IMR-90 (cell line): Measurements from ENCODE around the gene ULBP1. TPM values are rescaled to one million over a fixed set of nuclear protein-coding genes. Genes with fewer than 3 reads are reported as not detected.

ENCODE experiments used
- ATAC-seq: fragments of 200-7000 bp; cut with Tn5 transposase; 2 replicates; pipeline ENCODE4 v1.9.1; 2020; ENCODE audit warnings: low read depth, mild to moderate bottlenecking, moderate library complexity
- BruUV-seq: library from RNA; stranded (reverse); fragments of 400-500 nt; replicated peaks from 2 replicates; lab custom pipeline; 2021; lab: Mats Ljungman, UMichigan
- CTCF ChIA-PET: fragments of 300-600 bp; formaldehyde crosslinking; extraction: SDS; loops from one replicate; lab custom pipeline; 2021; ENCODE audit warnings: antibody characterized with exemption; lab: Yijun Ruan, JAX
- POLR2A ChIA-PET: fragments of 300-600 bp; sonication (Branson Sonifier 250); formaldehyde crosslinking; loops from one replicate; lab custom pipeline; 2022; ENCODE audit warnings: antibody characterized with exemption; ENCODE audit not compliant: unreplicated experiment; lab: Charles Lee
- DNase-seq: peaks from one replicate; pipeline ENCODE4 v3.0.0; 2013
- H2AFZ ChIP-seq: replicated peaks from 2 replicates; pipeline ENCODE3; 2013; ENCODE audit warnings: low read length, mild to moderate bottlenecking; ENCODE audit not compliant: poor library complexity
- H2AK5ac ChIP-seq: 2 replicates; pipeline ENCODE4 v1.6.1; 2013; ENCODE audit warnings: low read depth, low read length, inconsistent platforms
- H2AK9ac ChIP-seq: replicated peaks from 2 replicates; pipeline ENCODE3; 2013; ENCODE audit warnings: mild to moderate bottlenecking, low read depth, low read length, moderate library complexity; ENCODE audit not compliant: poor library complexity
- H2BK120ac ChIP-seq: 2 replicates; pipeline ENCODE4 v1.6.1; 2013; ENCODE audit warnings: low read depth, low read length, inconsistent platforms
- H2BK15ac ChIP-seq: 3 replicates; pipeline ENCODE4 v1.6.1; 2013; ENCODE audit warnings: low read depth, low read length, inconsistent platforms
- H2BK20ac ChIP-seq: 2 replicates; pipeline ENCODE4 v1.6.1; 2013; ENCODE audit warnings: low read depth, mild to moderate bottlenecking, inconsistent platforms, low read length, moderate library complexity
- H2BK5ac ChIP-seq: 2 replicates; pipeline ENCODE4 v1.6.1; 2013; ENCODE audit warnings: mild to moderate bottlenecking, low read depth, low read length, inconsistent platforms; ENCODE audit not compliant: poor library complexity, severe bottlenecking
- H3K14ac ChIP-seq: replicated peaks from 2 replicates; pipeline ENCODE4 v1.6.1; 2013; ENCODE audit warnings: low read depth, low read length, inconsistent platforms
- H3K18ac ChIP-seq: 2 replicates; pipeline ENCODE4 v1.6.1; 2013; ENCODE audit warnings: low read depth, low read length, control low read depth
- H3K23ac ChIP-seq: 2 replicates; pipeline ENCODE4 v1.6.1; 2013; ENCODE audit warnings: low read depth, low read length, inconsistent platforms
- H3K27ac ChIP-seq: 2 replicates; pipeline ENCODE4 v1.5.1; 2013; ENCODE audit warnings: mild to moderate bottlenecking, control low read depth, low read length; ENCODE audit not compliant: insufficient read depth
- H3K27me3 ChIP-seq: 2 replicates; pipeline ENCODE4 v1.6.1; 2013; ENCODE audit warnings: low read length; ENCODE audit not compliant: control insufficient read depth, insufficient read depth
- H3K36me3 ChIP-seq: 2 replicates; pipeline ENCODE4 v1.6.1; 2013; ENCODE audit warnings: low read length, mixed read lengths; ENCODE audit not compliant: control insufficient read depth, insufficient read depth
- H3K4ac ChIP-seq: 2 replicates; pipeline ENCODE4 v1.6.1; 2013; ENCODE audit warnings: low read depth, low read length, inconsistent platforms
- H3K4me1 ChIP-seq: 2 replicates; pipeline ENCODE4 v1.6.1; 2013; ENCODE audit warnings: low read length, mixed read lengths; ENCODE audit not compliant: control insufficient read depth, insufficient read depth
- H3K4me2 ChIP-seq: 2 replicates; pipeline ENCODE4 v1.6.1; 2013; ENCODE audit warnings: low read depth, mild to moderate bottlenecking, control low read depth, low read length, moderate library complexity
- H3K4me3 ChIP-seq: 2 replicates; pipeline ENCODE4 v1.5.1; 2013; ENCODE audit warnings: low read depth, mild to moderate bottlenecking, control low read depth, low read length, moderate library complexity; ENCODE audit not compliant: insufficient read depth
- H3K56ac ChIP-seq: 2 replicates; pipeline ENCODE4 v1.6.1; 2013; ENCODE audit warnings: low read length, inconsistent platforms; ENCODE audit not compliant: insufficient read depth; ENCODE audit errors: extremely low read depth
- H3K79me1 ChIP-seq, 2 experiments: 2 replicates each; pipeline ENCODE4 v1.6.1; 2013; ENCODE audit warnings: low read length in 2 of 2, inconsistent platforms in 1 of 2, low read depth in 1 of 2
- H3K9ac ChIP-seq: 2 replicates; pipeline ENCODE4 v1.6.1; 2013; ENCODE audit warnings: low read depth, low read length, control low read depth
- H3K9me1 ChIP-seq: 2 replicates; pipeline ENCODE4 v1.6.1; 2013; ENCODE audit warnings: low read length, inconsistent platforms; ENCODE audit not compliant: insufficient read depth
- H3K9me3 ChIP-seq: 2 replicates; pipeline ENCODE4 v1.6.1; 2013; ENCODE audit warnings: low read length; ENCODE audit not compliant: control insufficient read depth, insufficient read depth
- H4K20me1 ChIP-seq: 2 replicates; pipeline ENCODE4 v1.6.1; 2013; ENCODE audit warnings: low read length, inconsistent platforms; ENCODE audit not compliant: insufficient read depth
- H4K5ac ChIP-seq: 2 replicates; pipeline ENCODE4 v1.6.1; 2013; ENCODE audit warnings: mild to moderate bottlenecking, low read depth, low read length, control low read depth
- H4K8ac ChIP-seq, 2 experiments: 2 replicates each; pipeline ENCODE4 v1.6.1; 2013; ENCODE audit warnings: low read depth in 2 of 2, low read length in 2 of 2, control low read depth in 1 of 2, inconsistent platforms in 1 of 2
- H4K91ac ChIP-seq: 2 replicates; pipeline ENCODE4 v1.6.1; 2013; ENCODE audit warnings: low read depth, low read length, inconsistent platforms; ENCODE audit not compliant: insufficient read depth
- CTCF ChIP-seq: conservative IDR thresholded peaks from 2 replicates; pipeline ENCODE4 v1.5.1; 2012; ENCODE audit warnings: mild to moderate bottlenecking, low read depth, low read length, improper control_type of control experiment
- ELK1 ChIP-seq: fragments of 150-350 bp; IDR thresholded peaks from 2 replicates; pipeline ENCODE4 v1.6.1; 2016; ENCODE audit warnings: low read depth, mild to moderate bottlenecking, low read length, moderate library complexity, borderline replicate concordance
- FOS ChIP-seq: fragments of 150-350 bp; IDR thresholded peaks from 2 replicates; pipeline ENCODE4 v1.6.1; 2016; ENCODE audit warnings: low read depth, low read length
- MAFK ChIP-seq: IDR thresholded peaks from 2 replicates; pipeline ENCODE4 v1.6.1; 2012; ENCODE audit warnings: low read depth, low read length, improper control_type of control experiment
- MAZ ChIP-seq: IDR thresholded peaks from 2 replicates; pipeline ENCODE4 v1.6.1; 2012; ENCODE audit warnings: low read depth, mild to moderate bottlenecking, low read length, improper control_type of control experiment, moderate library complexity, borderline replicate concordance
- MXI1 ChIP-seq: IDR thresholded peaks from 2 replicates; pipeline ENCODE4 v1.6.1; 2012; ENCODE audit warnings: low read depth, mild to moderate bottlenecking, low read length, moderate library complexity, borderline replicate concordance
- NFE2L2 ChIP-seq: fragments of 150-350 bp; IDR thresholded peaks from 2 replicates; pipeline ENCODE4 v1.6.1; 2016; ENCODE audit warnings: low read depth, mild to moderate bottlenecking, low read length
- POLR2A ChIP-seq: IDR thresholded peaks from 2 replicates; pipeline ENCODE4 v1.6.1; 2012; ENCODE audit warnings: mild to moderate bottlenecking, low read depth, low read length
- RAD21 ChIP-seq: IDR thresholded peaks from 2 replicates; pipeline ENCODE4 v1.6.1; 2012; ENCODE audit warnings: low read length, improper control_type of control experiment
- RCOR1 ChIP-seq: IDR thresholded peaks from 2 replicates; pipeline ENCODE4 v1.6.1; 2012; ENCODE audit warnings: mild to moderate bottlenecking, low read length, improper control_type of control experiment; ENCODE audit not compliant: insufficient replicate concordance
- RFX5 ChIP-seq: IDR thresholded peaks from 2 replicates; pipeline ENCODE4 v1.8.0; 2012; ENCODE audit warnings: low read depth, mild to moderate bottlenecking, low read length, moderate library complexity
- SMC3 ChIP-seq: fragments of 150-350 bp; IDR thresholded peaks from 2 replicates; pipeline ENCODE4 v1.6.1; 2016; ENCODE audit warnings: low read depth, mild to moderate bottlenecking, antibody characterized with exemption, low read length, moderate library complexity
- USF2 ChIP-seq: fragments of 150-350 bp; IDR thresholded peaks from 2 replicates; pipeline ENCODE4 v1.6.1; 2017; ENCODE audit warnings: mild to moderate bottlenecking, antibody characterized with exemption, low read length, low read depth
- WGBS, 2 experiments: methylation state at CpG; one replicate each; pipeline versions ENCODE4 v1.1.5 to v1.1.7; 2013; ENCODE audit warnings: missing lambda C conversion rate in 2 of 2; ENCODE audit not compliant: insufficient read length in 1 of 2; ENCODE audit errors: extremely low coverage in 2 of 2; 5-methylcytosine and 5-hydroxymethylcytosine counted together
- dilution Hi-C: fragments of 300-500 bp; cut with HindIII; formaldehyde crosslinking; loops from one replicate; pipeline ENCODE4 v1.14.3; 2018; ENCODE audit warnings: low sequenced_read_pairs; ENCODE audit not compliant: unreplicated experiment
- in situ Hi-C: fragments of 300-500 bp; cut with MboI; formaldehyde crosslinking; loops from 3 replicates; pipeline ENCODE4 v1.14.3; 2019; ENCODE audit warnings: low sequenced_read_pairs, inconsistent platforms, mixed read lengths
- intact Hi-C: fragments of 100-400 bp; cut with micrococcal nuclease; formaldehyde crosslinking; loops from 2 replicates; pipeline ENCODE4 v1.10.0; 2022
- polyA plus RNA-seq, 3 experiments: library from polyadenylated mRNA; depleted of rRNA; stranded (reverse); fragments of >200 nt; gene quantifications; 2 replicates each; pipeline ENCODE4 v1.2.3, GENCODE V29; 2012; ENCODE audit warnings: low replicate concordance in 1 of 3
- total RNA-seq: library from RNA; depleted of rRNA; stranded (reverse); fragments of >200 nt; gene quantifications from 2 replicates; pipeline ENCODE4 v1.2.3, GENCODE V29; 2012

Gene ULBP1
- total and polyA plus RNA-seq, 2 of the 4 experiments (the other 2 are of a cell fraction), result 0.18 to 0.87 TPM

GRCh38 chr6:149990661-149991471 lies 27.1 kb downstream of the ULBP1 start:
- Histone ChIP-seq H3K9ac (no peak overlapping the region), H3K27ac (no peak overlapping the region), H4K20me1 (no peaks in the 10 kb centered on the region; the same call in 1 of the 2 replicates), H2BK20ac (no peak overlapping the region), H3K56ac (no peak overlapping the region), H4K5ac (no peak overlapping the region), H3K79me1 (no peaks in the 10 kb centered on the region), H3K14ac (no peak overlapping the region), H3K4me3 (no peak overlapping the region), H2AK5ac (no peak overlapping the region), H2AFZ (peak overlapping the region; percentile 48), H3K9me1 (no peaks in the 10 kb centered on the region), H4K91ac (no peak overlapping the region), H3K4ac (no peak overlapping the region), H3K9me3 (peaks cover 19% of the 10 kb centered on the region), H3K27me3 (peaks cover 75% of the 10 kb centered on the region), H2BK15ac (no peak overlapping the region), H3K36me3 (no peaks in the 10 kb centered on the region), H3K18ac (no peak overlapping the region), H3K4me1 (no peaks in the 10 kb centered on the region), H2BK5ac (no peak overlapping the region), H3K23ac (no peak overlapping the region), H4K8ac (no peak overlapping the region), H2BK120ac (no peak overlapping the region), H2AK9ac (no peak overlapping the region), H3K4me2 (peak overlapping the region; percentile 26; the same call in 1 of the 2 replicates)
- DNase-seq (no peak), ATAC-seq (peak; percentile 14; the same call in 1 of the 2 replicates)
- intact Hi-C loops, result no loop called here
- TF ChIP-seq MAZ (no peak), POLR2A (no peak), CTCF (no peak), MAFK (no peak), FOS (no peak), USF2 (no peak), ELK1 (no peak), NFE2L2 (no peak), RCOR1 (no peak), SMC3 (no peak), MXI1 (no peak), RFX5 (no peak), RAD21 (no peak)
- WGBS, 2 experiments, result 2% methylated on average over 17 of the region's 49 CpGs; no CpG with 5 or more reads in 1 of the 2 experiments
- no TSS peak for BruUV-seq
- dilution Hi-C loops, result no loop called here
- ChIA-PET POLR2A (no interaction called here), CTCF (no interaction called here)
- in situ Hi-C loops, result no loop called here
